Lung microvascular endothelial cell (primary cell): Measurements from ENCODE around the gene TRIM17. TPM values are rescaled to one million over a fixed set of nuclear protein-coding genes. Genes with fewer than 3 reads are reported as not detected.
A peak's percentile ranks its signal among the peaks of the same experiment; 100 is the strongest.

Experiments
- DNase-seq, 2 donors: peaks; one replicate each; pipeline versions ENCODE4 v3.0.0 to v3.0.0-alpha.2; 2010; ENCODE audit warnings: low read depth in 2 of 2
- total RNA-seq: library from RNA; depleted of rRNA; stranded (reverse); fragments of >200 nt; gene quantifications from 2 replicates; pipeline ENCODE4 v1.2.1, GENCODE V29; 2014

The TRIM17 gene, protein sequence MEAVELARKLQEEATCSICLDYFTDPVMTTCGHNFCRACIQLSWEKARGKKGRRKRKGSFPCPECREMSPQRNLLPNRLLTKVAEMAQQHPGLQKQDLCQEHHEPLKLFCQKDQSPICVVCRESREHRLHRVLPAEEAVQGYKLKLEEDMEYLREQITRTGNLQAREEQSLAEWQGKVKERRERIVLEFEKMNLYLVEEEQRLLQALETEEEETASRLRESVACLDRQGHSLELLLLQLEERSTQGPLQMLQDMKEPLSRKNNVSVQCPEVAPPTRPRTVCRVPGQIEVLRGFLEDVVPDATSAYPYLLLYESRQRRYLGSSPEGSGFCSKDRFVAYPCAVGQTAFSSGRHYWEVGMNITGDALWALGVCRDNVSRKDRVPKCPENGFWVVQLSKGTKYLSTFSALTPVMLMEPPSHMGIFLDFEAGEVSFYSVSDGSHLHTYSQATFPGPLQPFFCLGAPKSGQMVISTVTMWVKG
- total RNA-seq = not detected in 2 replicates

GRCh38 chr1:228416217-228416933 is at the start of gene TRIM17:
Gene TRIM17, minus strand, starts transcription at chr1:228416861. Its CDS starts 1,789 bp downstream, at chr1:228415072.
- peak in 1 of 2 donors; percentile 34 for DNase-seq

DNA sequence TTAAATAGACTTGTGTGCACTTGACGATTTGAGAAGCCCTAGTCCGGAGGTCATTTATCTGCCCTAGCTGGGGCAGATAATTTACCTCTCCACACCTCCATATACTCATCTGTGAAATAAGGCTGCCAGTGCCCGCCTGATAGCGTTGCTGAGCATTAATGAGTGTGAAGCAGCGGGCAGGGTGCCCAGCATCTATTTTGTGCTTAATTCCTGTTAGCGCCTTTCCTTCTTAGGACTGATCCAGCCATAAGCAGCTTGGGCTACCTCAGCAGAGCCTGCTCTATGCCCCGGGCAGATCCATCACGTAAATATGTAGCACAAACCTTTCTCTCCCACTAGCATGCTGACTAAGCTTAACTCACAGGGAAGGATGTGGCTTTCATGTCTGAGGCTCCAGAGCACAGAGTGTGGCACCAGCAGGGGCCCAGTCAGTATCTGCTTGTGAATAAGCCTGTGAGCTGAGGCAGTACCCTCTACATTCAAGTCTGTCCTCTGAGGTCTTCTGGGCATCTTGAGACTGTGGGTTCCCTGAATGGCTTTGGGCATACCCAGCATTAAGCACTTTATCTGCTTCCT is 49.0 kb upstream of the TRIM17 start:
- DNase-seq = no peak

- DNase-seq = no peak
Measured at GRCh38 chr1:228465141-228465540, 48.5 kb upstream of the TRIM17 start.

DNA sequence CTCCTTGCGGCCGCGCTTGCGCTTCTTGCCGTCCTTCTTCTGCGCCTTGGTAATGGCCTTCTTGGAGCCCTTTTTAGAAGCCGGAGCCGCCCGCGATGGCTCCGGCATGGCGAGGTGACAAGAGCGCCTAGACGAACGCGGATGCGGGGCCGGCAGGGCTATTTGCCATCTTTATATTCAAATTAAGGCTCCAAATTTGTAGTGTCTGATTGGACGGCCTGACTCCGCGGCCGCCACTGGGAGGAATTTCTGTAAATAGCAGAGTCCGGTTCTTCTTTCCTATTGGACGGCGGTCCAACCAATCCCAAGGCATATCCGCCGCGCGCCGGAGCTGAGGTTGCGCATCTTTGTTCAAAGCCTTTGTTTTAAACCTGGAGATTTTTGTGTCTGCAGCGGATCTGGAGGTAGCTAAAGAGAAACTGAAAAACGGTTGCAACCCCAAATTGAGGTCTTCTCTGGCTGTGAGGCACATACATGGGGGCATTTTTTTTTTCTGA is 47.9 kb upstream of the TRIM17 start:
- DNase-seq = peak; percentile 67 to 81

GRCh38 chr1:228463559-228464455 is 47.1 kb upstream of the TRIM17 start:
- DNase-seq = no peak

GRCh38 chr1:228463009-228463558 is 46.4 kb upstream of the TRIM17 start:
- DNase-seq = no peak

- DNase-seq = no peak
Measured at GRCh38 chr1:228462560-228462959, 45.9 kb upstream of the TRIM17 start.

GRCh38 chr1:228460821-228461220 is 44.2 kb upstream of the TRIM17 start:
- no peak for DNase-seq

- DNase-seq = peak; percentile 79 to 83
Measured at GRCh38 chr1:228459091-228459993, 42.7 kb upstream of the TRIM17 start.

DNA sequence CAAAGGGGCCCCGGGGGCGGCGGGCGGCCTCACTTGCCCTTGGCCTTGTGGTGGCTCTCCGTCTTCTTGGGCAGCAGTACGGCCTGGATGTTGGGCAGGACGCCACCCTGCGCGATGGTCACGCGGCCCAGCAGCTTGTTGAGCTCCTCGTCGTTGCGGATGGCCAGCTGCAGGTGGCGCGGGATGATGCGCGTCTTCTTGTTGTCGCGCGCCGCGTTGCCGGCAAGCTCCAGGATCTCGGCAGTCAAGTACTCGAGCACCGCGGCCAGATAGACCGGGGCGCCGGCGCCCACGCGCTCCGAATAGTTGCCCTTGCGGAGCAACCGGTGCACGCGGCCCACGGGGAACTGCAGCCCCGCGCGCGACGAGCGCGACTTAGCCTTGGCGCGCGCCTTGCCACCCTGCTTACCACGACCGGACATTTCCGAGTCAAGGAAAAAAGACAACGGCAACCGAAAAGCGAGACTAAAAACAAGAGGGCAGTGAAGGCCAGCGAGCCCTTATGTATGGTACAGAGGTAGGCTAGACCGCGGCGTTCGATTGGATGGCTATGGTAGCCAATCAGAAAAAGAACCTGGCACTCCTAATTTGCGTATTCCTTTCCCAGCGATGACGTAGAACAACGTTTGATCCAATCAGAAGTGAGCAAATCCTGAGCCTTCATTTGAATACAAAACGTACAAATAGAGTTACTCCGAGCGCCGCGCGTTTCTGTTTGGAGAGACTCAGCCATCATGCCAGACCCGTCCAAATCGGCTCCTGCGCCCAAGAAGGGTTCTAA is 40.9 kb upstream of the TRIM17 start:
- DNase-seq = peak; percentile 98

- DNase-seq = no peak
Measured at GRCh38 chr1:228457017-228457395, 40.3 kb upstream of the TRIM17 start.

GRCh38 chr1:228456252-228457016 is 39.8 kb upstream of the TRIM17 start:
- no peak for DNase-seq

DNA sequence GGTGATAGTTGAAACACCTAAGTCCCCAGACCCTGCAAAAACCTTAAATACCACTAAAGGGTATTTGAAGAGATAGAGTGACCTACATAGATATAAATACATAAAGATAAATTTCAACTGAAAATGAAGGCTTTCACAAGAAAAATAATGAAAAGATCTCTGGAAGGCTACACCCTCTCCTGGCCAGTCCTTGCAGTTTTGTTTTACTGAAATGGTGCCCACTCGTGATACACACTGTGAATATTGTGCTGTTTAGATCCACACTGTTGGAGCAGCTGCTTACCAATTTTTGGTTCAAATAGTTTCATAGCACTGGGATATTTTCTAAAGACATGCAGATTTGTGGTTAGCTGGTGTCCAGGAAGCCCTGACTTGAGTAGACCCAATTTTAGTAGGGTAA is 39.1 kb upstream of the TRIM17 start:
- no peak for DNase-seq

DNA sequence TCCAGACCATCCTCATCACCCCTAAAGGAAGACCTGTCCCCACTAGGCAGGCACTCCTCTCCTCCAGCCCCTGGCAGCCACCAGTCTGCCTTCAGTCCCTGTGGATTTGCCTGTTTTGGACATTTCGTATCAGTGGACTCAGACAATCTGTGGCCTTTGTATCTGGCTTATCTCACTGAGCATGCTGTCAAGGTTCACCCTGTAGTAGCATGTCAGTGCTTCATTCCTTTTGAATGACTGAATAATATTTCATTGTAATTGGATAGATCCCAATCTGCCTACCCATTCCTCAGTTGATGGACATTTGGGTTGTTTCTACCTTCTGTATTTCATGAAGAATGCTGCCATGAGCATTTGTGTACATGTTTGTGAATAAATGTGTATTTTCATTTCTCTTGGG is 37.6 kb upstream of the TRIM17 start:
- DNase-seq = no peak

- no peak for DNase-seq
Measured at GRCh38 chr1:228453614-228454013, 37.0 kb upstream of the TRIM17 start.

DNA sequence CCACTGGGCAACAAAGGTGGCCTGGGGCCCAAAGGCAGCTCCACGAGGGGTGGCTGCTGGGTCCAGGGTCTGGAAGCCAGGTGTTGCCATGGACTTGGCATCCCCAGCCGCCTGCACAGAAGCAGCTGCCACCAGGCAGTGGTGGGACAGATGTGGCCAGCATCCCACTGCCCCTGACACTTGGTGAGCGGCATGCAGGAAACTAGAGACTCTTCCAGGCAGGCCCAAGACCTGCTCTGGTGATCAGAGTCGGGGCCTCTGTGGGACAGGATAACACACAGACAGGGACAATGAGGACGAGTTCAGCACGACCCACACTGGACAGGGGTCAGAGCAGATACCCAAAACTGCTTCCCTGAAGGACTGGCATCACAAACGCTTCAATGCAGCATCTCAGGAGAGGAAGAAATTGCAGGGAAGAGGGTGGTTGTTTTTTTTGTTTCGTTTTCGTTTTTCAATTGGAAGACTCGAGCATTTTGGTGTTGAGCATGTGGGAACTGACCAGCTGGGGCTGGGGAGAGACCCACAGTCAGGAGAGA is 36.4 kb upstream of the TRIM17 start:
- DNase-seq = no peak

GRCh38 chr1:228452194-228453021 is 35.7 kb upstream of the TRIM17 start:
- DNase-seq = no peak
